ENCODE data around the gene MEN1.

MEN1 gene

DNA sequence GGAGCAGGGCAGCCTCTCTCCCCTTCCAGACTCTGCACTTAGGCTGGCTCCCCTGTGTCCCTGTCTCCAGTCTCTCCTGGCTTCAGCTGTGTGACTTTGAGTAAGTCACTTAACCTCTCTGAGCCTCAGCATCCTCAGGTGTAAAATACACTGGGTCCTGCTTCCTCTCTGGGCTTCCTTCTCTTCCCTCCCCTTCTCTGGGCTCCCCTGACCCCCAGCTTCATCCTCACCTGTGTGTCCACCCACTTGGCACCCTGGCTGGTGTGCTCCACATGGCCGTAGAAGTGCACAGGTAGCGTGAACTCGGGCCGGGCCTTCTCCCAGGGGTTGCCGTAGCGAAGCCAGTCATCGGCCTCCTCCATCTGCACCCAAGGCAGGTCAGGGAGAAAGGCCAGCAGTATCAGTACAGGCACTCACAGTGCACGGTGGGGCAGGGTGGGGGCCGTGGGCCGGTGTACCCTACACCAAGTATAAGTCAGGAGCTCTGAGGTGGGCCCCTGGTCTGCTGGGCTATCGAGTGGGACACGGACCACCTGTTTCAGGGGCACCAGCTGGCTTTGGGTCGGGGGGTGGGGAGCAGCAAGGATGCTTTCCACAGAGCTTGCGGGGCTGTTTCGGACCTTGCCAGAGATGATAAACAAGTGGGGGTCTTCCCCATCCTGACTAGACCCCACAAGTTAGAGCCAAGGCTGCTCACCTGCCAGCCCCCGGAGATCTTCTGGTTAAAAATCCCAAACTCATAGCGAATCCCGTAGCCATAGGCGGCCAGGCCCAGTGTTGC lies 52.6 kb downstream of the MEN1 start:
- no peak for TF ChIP-seq GATA1 (IDR thresholded peaks at IDR 0.05; ENCODE audit: low read depth, low read length)
- no peak for TF ChIP-seq POLR2A (IDR thresholded peaks at IDR 0.05; ENCODE audit: low read length)
- DNase-seq, result no peak

DNA sequence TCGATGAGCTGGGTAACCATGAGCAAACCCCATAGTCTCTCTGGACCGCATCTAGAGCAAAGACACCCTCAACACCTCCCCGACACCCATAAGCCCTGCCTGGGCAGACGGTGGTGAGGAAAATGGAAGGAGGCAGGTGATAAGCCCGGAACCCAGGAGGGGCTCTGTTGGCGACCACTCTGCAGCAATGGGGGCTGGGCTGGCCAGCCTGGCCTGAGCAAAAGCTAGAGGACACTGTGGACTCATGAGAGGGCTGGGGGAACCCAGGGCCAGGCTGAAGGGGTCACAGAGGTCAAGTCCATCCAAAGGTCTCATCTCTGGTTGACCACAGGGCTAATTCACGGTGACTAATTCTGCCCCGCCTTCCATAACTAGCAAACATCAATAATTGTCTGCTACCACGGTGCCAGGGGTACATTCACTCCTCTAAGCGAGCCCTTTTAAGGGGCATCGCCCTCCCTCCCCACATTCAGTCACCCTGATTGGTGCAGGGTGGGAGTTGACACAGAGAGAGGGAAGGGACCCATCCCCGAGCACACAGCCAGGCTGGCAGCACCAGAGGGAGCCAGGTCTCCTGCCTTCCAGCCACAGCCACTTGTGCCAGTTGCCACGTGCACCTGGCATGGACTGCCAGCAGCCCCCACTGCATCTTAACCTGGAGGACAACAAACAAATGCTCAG lies 54.5 kb downstream of the MEN1 start:
- TF ChIP-seq POLR2A (IDR thresholded peaks at IDR 0.05; ENCODE audit: low read length), result no peak
- no peak for TF ChIP-seq GATA1 (IDR thresholded peaks at IDR 0.05; ENCODE audit: low read depth, low read length)
- DNase-seq, result no peak

DNA sequence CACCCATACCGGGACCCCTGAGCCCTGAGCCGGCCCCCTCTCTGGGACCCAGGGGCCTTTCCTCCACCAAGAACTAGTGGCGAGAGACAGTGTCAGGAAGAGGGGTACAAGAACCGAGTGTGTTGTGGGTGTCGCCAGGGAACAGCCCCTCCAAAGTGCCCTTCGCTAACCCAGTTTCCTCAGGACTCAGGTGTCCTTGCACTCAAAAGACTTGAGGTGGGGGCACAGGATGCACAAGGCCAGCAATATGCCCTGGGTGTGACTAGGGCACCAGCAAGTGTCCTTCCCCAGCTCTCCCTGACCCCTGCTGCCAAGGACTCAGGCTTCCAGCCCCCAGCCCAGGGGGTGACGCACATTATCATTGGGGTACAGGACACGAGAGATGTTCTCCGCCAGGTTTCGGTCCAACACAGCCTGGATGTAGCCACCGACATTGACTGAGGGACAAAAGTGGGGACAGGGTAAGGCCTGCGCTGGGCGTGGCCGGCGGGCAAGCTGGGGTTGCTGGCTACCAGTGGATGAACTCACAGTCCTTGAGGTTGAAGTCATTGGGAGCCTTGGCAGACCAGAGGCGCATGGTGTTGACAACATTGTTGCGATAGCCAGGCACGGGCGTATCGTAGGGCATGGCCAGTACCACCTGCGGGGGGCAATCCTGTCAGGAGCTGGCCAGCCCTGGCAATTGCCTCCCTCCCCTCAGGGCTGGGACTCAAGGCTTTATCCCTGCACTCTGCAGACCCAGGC lies 55.3 kb downstream of the MEN1 start:
- TF ChIP-seq POLR2A (IDR thresholded peaks at IDR 0.05; ENCODE audit: low read length), result no peak
- no peak for TF ChIP-seq GATA1 (IDR thresholded peaks at IDR 0.05; ENCODE audit: low read depth, low read length)
- DNase-seq, result no peak

DNA sequence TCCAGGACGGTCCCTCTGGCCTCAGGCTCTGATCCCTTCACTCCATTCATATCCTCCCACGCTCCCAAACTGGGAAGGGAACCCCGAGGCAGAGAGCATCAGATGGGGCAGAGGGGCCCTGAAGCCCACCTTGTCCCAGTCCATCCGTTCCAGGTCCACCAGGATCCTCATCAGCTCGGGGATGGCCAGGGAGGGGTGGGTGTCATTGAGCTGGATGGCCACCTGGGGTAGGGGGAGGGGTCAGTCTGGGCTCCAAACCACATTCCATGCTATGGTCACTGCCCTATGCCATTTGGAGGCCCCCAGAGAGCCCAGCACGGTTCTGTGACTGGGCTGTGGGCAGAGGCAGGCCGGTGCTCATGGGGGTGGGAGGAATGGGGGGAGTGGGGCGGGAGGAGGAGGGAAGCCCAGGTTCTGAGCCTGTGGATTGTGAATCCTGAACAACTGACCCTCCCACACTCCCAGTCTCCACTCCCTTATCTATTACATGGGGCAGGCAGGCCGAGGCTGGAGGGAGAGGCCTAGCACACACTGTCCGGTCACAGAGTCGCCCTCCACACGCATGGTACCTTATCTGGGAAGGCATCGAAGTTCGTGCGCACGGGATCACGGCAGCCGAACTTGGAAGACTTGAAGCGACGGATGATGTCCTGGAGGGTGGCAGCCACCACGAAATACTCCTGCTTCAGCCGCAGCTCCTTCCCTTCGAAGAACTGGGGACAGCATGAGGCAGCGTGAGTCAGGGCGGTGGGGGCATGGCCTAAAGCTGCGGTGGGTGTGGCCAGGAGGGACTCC lies 56.0 kb downstream of the MEN1 start:
- DNase-seq, result no peak
- TF ChIP-seq GATA1 (IDR thresholded peaks at IDR 0.05; ENCODE audit: low read depth, low read length) (no peak), POLR2A (IDR thresholded peaks at IDR 0.05; ENCODE audit: low read length) (no peak)

Data from erythroblast (primary cell).